ENCODE data around the gene CD207.
"Not testable (repeated sequence)": the region's sequence is repeated elsewhere in the genome, so short reads cannot be mapped to it uniquely, and the experiment has no call there.

Gene CD207

DNA sequence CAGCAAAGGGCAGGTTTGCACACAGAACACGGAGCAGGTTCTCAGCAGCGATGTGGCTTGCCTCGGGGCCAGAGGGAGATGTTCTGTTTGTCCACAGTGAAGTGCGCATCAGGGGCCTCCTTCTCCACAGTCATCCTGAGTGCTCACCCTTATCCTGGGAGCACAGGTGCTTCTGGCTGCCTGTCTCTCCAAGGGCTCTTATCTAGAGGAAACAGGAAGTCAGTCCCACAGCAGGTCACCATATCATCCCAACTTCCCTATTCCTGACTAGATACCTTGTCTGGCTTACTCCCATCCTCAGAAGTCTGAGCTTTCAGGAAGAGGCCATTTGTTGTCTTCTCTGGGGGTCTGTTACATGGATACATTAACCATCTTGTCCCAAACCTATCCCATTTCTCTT lies at the start of gene CD207:
TSS of gene CD207 (minus strand) at position 174 of the 400 bp plus-strand sequence. CDS start at position 134, 40 bp downstream.
- no peak for DNase-seq

DNA sequence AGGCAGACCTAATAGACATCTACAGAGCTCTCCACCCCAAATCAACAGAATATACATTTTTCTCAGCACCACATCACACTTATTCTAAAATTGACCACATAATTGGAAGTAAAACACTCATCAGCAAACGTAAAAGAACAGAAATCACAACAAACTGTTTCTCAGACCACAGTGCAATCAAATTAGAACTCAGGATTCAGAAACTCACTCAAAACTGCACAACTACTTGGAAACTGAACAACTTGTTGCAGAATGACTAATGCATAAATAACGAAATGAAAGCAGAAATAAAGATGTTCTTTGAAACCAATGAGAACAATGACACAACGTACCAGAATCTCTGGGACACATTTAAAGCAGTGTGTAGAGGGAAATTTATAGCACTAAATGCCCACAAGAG lies 42.9 kb upstream of the CD207 start:
- not testable (repeated sequence) for DNase-seq

DNA sequence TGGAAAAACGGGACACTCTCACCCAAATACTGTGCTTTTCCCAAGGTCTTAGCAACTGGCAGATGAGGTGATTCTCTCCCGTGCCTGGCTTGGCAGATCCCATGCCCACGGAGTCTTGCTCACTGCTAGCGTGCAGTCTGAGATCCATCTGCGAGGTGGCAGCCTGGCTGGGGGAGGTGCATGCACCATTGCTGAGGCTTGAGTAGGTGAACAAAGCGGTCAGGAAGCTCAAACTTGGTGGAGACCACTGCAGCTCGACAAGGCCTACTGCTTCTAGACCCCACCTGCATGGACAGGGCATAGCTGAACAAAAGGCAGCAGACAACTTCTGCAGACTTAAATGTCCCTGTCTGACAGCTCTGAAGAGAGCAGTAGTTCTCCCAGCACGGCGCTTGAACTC lies 40.5 kb upstream of the CD207 start:
- not testable (repeated sequence) for DNase-seq

DNA sequence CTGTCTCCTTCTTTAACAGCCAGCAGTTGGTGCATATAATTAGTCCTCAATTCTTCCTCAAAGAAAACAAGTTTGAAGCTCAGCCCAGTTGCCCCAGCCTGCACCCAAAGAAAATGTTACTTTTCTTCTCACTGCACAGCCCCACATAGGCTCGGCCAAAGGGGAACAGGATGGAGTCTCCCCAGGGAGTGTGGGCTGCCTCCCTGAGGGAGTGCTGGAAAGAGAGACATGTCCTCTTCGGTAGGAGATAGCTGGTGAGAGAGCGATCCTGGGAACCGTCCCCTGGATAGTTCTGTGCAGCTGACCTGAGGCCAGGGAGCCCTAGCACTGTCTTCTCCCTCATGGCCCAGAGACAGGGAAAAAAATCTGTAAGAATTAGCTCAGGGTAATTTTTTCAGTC lies 37.9 kb upstream of the CD207 start:
- no peak for DNase-seq

DNA sequence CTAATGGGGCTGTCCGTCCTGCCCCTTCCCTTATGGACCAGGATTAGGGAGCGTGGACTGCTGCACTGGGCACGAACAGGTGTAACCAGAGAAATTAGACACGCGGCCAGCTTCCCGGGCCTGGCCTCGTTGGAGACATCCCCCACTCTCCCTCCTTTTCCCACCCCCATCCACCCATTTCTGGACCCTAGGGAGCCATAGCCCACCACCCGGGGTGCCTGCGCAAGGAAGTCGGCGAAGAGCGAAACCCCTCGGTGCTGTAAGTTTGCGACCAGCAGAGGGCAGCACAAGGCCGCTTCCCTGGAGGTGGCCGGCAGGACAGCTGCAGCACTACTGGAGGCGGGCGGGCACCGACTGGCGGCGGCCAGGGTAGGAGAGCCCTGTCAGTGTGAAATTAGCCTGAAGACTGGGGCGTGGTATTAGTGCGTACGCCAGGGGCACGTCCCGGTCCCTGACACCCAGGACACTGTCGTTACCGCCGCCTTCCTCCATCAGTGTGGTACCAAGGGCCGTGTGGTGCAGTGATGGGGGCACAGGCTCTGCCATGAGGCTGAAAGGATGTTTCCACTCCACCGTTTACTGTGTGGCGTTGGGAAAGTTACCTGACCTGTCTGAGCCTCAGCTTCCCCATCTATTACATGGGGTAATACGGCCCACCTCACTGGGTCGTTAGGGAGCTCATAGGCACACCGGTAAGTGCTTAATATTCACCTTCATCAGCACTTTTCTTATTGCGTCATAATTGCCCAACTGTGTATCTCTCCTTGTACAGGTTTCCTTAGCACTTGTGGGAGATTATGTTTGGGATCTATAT lies 36.0 kb upstream of the CD207 start:
- DNase-seq, result peak; percentile 73

DNA sequence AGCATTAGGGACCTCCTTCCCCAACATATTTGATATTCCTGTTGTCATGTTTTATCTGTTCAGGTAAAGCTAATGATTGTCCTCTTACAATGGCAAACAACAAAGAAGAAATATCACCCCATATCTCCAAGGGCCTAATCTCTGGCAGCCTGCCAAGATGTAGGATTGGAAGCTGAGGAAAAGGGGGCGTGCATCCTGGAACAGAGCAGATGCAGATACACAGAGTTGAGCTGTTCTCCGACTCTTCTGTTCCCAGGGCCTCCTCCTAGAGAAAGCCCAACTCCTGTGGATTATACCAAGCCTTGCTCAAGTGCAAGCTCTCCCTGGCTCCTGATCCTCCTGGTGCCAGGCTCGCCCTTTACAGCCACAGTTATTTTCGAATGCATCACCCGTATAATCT lies 35.2 kb upstream of the CD207 start:
- DNase-seq, result peak; percentile 46

DNA sequence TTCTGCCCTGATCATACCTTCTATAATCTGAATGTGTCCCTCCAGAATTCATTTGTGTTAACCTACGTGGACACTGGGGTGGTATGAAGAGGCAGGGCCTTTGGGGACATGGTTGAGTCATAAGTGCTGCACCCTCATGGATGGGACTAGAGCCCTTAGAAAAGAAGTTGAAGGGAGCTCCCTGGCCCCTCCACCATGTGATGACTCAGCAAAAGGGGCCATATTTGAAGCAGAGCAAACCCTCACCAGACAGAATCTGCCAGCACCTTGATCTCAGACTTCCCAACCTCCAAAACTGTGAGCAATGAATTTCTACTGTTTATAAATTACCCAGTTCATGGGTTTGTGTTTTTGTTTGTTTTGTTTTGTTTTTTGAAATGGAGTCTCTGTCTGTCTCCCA lies 33.4 kb upstream of the CD207 start:
- DNase-seq, result no peak

DNA sequence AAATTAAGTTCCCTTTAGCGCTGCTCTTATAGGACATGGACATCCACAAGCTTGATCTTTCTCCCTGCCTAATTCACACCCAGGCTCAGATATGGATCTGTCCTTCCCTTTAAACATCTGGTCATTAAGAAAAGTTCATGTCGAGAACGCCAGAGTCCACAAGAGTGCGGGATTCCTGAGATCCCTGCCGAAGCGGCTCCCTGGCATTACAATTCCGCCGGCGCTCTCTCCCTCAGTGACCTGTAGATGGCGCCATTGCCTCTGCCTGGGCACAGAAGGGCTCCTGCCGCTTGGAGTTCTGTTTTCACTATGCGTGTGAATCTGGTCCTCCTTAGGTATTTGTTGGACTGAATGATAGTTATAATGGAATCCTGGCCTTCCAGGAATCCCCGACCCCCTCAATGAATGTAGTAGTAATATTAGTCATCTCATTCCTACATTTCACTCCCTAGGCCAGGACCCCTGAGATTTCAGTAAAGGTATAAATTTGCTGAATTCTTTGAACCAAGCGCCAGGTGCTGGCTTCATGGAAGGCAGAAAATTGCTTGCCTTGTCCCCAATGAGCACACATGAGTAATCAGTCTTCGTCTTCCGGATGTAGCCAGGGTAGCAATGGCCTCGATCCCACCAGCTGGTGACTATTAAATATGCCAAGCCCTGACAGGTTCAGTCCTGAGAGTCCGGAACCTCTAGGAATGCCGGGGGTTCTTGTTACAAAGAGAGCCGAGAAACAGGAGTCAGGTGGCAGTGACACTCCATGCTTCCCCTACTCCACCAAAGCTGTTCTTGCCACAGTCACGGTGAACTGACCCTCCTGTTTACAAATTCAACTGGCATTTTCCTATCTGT lies 26.4 kb upstream of the CD207 start:
- peak; percentile 78 for DNase-seq

DNA sequence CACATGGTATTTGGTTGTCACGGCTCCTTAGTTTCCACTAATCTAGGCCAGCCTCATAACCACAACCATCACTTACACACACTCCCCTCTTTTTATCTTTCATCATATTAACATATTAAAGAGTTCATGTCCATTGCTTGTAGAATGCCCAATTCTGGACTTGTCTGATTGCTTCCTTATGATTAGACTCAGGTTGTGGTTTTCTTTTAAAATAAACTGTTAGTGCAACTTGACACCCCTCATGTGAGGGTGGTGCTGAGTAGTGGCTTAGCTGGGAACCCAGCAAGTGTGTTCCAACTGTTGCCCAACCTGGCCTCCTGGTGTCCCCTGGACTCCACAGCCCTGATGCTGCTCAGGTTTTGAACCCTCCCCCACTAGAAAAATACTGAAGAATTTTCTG lies 20.1 kb upstream of the CD207 start:
- no peak for DNase-seq

DNA sequence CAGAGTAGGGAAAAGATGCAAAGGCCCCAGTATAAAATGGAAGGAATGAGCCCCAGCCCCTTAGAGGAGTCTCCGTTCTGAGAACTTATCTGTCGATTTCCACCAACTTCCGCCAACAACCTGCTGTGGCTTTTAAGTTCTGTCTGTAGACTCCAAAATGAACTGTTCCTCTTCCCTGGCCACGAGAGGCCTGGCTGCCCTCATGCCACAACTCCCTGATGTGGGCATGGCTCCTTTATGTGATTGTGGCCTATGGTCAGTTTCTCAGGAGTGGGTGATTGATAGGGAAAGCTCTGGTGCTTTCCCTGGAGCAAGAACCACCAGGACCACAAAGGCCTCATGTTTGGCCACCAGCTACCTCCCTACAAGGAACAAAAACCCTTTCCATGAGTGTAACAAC lies 18.8 kb upstream of the CD207 start:
- DNase-seq, result no peak

DNA sequence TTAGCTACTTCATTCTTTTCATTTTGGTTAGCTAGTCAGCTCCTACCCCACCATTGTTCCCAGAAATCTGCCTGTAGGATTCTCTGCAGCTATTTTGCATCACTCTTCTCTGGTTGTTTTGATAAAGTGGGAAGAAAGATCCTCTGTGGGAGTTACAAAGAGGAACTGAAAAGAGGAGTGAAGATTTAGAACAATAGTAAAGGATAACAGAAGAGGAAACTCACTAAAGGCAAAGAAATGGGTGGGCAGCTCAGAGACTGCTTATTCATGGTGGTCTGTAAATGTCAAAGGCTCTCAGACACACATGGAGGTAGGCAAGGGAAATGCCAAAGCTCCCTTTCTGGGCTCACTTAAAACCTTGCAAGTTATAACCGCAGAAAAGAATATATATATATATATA lies 17.2 kb upstream of the CD207 start:
- no peak for DNase-seq

DNA sequence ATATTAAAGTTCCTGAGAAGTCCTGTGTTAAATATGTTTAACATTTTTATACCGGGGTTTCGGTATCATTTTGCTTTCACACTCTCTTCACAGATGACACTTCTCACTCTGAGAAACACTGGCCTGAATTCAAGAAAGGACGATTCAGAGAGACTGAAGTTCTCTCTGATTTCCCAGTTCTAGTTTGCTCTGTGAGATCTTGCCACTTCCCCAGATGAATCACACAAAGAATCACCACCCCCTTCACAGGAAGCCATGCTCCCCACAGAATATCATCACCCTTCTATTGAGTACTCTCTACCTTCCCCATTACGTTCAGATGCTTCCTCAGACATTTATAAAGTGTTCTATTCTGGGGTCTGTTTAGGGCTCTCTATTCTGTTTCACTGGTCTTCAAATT lies 16.1 kb upstream of the CD207 start:
- no peak for DNase-seq

DNA sequence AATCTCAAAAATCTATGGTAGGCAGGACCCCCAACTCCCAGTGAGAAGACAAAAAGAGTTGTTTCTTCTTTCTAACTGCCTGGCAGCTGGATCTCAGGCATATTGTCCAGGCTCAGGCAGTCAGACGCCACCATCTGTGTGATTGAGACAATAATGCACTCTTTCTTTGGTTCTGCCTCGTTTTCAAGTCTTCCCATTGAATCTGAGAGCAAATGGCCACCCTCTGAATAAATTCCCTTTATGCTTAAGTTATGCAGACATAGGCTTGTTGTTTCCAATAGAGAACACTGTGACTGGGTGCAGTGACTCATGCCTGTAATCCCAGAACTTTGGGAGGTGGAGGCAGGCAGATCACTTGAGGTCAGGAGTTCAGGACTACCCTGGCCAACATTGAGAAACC lies 15.3 kb upstream of the CD207 start:
- no peak for DNase-seq

DNA sequence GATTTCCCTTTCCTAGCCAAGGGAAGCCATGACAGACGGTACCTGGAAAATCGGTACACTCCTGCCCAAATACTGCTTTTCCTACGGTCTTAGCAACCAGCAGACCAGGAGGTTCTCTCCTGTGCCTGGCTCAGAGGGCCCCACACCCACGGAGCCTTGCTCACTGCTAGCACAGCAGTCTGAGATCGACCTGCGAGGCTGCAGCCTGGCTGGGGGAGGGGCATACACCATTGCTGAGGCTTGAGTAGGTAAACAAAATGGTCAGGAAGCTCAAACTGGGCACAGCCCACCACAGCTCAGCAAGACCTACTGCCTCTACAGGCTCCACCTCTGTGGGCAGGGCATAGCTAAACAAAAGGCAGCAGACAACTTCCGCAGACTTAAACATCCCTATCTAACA lies 6.8 kb upstream of the CD207 start:
- DNase-seq, result no peak

DNA sequence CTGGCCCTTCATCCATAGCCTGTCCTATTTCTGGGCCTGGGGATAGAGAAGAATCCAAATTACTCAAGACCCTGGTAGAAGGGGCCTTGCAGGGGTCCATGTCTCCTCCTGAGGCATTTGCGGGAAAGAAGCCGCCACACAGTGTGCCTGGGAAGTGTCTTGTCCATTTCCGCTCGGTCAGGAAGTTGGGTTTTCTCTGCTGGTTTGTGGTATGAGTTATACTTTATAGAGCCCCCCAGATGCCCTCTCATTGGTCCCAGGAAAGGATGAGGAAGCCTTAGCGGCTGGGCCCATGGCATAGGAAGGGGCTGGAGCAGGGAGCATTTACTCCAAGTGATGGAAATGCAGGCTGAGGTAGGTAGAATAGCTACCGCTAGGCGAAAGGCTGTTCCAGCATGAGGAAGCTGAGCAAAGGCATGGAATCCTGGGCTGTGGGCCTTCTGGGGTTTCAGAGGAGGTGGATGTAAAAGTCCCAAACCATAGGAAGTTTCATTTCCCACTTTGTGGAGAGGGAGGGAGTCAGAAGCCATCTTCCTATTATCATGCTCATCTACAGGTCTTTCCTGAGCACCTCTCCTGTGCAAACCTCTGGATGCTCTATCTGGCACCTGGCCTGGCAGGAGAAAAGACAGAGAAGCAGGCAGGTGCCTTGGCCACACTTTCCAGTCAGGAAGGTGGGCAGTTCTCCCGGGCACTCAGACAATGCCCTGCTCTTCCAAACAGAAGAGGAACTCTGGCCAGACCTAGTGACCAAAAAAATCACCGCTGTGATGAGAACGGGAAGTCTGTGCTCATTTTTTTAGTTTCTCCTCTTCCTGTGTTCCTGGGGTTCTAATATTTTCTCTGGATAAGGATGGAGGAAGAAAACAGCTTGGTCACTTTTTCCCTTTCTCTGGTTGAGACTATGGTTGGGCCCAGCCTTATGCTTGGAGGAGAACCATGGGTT lies 2.6 kb upstream of the CD207 start:
- no peak for DNase-seq

DNA sequence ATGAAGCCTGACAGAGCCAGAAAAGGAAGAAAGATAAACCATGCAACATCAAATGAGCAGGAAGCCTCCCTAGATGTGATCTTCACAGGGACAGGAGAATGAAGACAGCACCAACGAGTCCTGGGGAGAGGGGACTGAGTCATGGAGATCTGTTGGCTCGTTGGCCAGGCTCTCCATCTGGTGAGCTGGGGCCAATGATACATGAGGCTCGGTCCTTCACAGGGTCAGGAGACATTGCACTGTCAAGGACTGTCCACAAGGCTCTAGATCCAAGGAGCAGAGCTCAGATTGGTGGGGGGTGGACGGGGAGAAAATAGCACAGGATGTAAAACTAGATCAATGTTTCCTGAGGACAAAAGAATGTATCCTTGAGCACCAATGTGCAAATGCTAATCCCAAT lies 735 bp downstream of the CD207 start:
- no peak for DNase-seq

DNA sequence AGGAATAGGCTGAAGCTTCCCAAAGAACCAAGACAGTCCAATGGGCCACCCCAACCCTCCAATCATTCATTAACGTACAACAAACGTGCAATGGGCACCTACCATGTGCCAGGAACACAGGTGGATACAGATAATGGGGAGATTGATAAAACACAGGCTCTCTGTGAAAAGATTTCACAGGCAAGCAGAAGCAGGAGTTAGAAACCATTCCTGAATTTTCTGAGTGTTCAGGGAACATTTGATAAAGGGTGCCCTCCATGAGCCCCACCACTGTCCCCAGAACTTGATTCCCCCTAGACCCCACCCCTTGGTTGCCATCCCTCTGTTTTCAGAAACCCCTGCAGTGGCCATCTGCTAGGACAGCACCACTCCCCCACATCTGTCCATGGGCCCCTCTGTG lies 1.5 kb downstream of the CD207 start:
- no peak for DNase-seq

DNA sequence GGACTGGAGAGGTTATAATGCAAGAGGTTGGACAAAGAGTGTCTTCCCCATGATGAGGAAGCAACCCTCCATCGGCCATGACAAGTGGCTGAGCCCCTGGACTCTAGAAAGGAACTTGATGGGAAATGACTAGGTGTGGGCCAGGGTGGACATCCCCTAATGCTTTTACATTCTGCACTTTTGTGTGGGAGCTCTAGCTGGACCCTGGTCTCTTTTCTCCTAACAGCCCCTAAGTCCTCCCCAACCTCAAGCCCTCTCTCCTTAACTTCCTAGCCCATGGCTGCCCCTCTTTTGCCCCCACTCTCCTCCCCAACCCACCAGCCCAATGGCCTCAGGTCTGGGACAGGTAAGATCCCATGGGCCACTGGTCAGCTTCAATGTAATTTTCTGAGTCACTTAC lies 2.4 kb downstream of the CD207 start:
- DNase-seq, result no peak

DNA sequence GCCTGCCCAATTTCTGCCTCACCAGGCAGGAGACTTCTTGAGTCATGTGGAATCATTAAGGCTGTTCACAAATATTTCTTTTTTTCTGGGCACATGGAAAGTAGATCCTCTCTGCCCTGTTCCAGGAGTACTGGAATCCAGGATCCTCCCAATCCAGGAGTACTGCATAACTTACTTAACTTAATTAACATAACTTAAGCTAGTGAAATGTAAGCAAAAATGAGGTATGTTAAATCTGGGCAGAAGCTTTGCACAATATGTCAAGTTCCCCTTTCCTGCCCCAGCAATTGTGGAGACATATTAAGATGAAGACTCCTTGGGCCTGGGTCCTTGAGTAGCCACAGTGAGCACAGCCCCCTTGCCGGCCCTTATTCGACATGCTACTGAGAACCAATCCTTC lies 3.2 kb downstream of the CD207 start:
- DNase-seq, result no peak

DNA sequence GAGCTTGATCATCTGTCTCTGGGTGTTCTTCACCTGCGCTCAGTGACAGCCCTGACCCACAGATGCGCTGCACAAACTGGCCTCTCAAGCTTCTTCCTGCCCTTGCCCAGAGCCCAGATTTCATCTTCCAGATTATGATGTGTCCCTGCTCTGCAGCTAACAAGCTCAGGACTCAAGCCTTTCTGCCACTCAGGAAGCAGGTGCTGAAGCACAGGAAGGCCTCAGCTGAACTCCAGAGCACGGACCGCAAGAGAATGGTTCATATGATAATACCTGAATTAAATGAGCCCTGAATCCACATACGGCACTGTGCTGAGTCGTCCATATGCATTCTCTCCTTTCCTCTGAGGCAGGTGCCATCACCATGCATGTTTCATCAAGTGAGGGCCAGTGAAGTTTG lies 3.8 kb downstream of the CD207 start:
- DNase-seq, result no peak

DNA sequence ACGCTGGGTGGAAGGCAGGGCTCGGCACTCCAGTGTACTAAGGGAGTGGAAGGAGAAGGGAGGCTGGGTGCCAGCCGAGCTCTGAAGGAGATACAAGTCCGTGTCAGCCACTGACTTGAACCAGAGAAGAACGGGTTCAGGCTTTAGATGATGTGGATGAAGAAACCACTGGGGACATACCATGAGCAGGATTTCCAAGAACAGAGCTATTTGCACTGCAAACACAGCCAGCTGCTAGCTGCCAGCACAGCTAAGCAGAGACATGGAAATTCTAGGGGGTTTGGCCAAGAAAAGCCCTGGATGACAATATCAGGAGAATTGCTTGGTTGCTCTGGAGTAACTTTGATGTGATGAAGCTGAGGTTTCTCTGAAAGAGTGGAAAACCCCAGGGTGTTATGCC lies 5.2 kb downstream of the CD207 start:
- DNase-seq, result no peak

DNA sequence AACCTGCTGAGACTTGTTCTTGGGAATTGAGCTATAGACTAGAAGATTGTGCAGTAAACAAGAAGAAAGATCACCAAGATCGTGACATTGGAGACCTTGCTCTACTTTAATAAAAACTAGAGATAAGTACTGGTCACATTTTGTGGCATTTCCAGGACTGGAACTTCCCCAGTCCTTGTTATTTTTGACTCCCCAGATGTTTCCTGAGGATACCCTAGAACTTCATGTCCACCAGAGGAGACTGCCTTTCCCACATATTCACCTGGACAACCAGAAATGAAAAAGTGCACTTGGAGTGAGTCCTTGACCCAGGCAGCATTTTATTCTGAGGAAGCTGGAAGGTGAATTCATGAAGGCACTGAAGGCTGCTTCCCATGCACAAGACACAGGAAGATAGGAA lies 5.7 kb downstream of the CD207 start:
- DNase-seq, result no peak

Measured in NCI-H2227 treated with DMSO at 0.1 percent for 48 hours (cell line).